Measurements from ENCODE around the gene MIB1. TPM values are rescaled to one million over a fixed set of nuclear protein-coding genes. Genes with fewer than 3 reads are reported as not detected.

Gene MIB1
- polyA plus RNA-seq, 1 of the 3 experiments (the other 2 are of a cell fraction), result 5.0 TPM

DNA sequence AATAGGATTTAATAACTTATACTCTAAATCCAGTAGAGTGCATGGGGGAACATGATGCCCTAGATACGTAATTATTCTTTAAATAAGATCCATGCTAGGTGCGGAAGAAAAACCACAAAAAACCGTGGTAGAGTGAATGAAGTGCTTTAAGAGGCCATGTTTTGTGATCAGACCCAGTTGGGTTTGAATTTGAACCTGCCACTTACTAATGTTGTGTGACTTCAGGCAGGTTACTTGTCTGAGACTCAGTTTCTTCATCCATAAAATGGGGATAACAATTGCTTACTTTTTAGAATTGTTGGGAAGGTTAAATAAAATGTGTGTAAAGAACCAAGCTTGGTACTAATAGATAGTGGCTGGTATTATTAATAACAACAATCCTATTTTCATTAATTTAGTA, 17.2 kb downstream of the MIB1 start (continued):
- TF ChIP-seq MAX (IDR thresholded peaks at IDR 0.05; ENCODE audit: low read depth), result no peak
- TF ChIP-seq TEAD4 (IDR thresholded peaks at IDR 0.05; ENCODE audit: borderline replicate concordance, insufficient read depth), result no peak
- no peak for TF ChIP-seq RXRA (IDR thresholded peaks at IDR 0.05; ENCODE audit: borderline replicate concordance, low read depth)
- no peak for TF ChIP-seq YY1 (IDR thresholded peaks at IDR 0.05; ENCODE audit: low read depth)
- TF ChIP-seq FOXM1 (IDR thresholded peaks at IDR 0.05; ENCODE audit: low read depth), result no peak
- no peak for TF ChIP-seq EP300 (IDR thresholded peaks at IDR 0.05; ENCODE audit: borderline replicate concordance in 1 of 2, low read depth in 1 of 2, low read length in 1 of 2)
- TF ChIP-seq, protein P1, sequence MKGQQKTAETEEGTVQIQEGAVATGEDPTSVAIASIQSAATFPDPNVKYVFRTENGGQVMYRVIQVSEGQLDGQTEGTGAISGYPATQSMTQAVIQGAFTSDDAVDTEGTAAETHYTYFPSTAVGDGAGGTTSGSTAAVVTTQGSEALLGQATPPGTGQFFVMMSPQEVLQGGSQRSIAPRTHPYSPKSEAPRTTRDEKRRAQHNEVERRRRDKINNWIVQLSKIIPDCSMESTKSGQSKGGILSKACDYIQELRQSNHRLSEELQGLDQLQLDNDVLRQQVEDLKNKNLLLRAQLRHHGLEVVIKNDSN (IDR thresholded peaks at IDR 0.05; ENCODE audit: borderline replicate concordance, low read depth), result no peak
- TF ChIP-seq ELF1 (IDR thresholded peaks at IDR 0.05), result no peak

DNA sequence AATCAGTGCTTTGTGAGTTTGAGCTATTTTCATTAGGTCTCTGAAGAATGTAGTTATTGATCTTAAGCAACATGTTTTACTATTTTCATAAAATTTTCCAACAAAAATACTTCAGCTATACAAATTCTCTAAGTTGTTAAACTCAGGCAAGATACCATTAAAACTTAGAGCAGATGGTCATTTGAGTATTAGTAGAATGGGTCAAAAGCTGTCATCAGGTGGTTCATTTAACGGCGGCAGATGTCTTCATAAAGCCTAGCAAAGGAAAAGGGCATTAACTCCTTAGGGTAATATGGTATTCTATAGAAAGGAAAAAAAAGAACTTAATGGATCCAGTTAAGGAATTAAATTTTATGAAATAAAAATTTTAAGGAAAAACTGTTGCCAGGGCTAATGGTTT, 19.2 kb downstream of the MIB1 start:
- Histone ChIP-seq H3K9me3 (no peaks in the 10 kb centered on the region), H3K4me2 (no peak overlapping the region), H3K27ac (ENCODE audit: low read depth in 2 of 2, low read length in 1 of 2) (no peak overlapping the region), H4K20me1 (ENCODE audit: insufficient read depth) (peaks cover 54% of the 10 kb centered on the region), H2AFZ (ENCODE audit: low read depth) (no peak overlapping the region), H3F3A (replicated peaks; ENCODE audit: insufficient read depth) (no peaks in the 10 kb centered on the region), H3K4me1 (ENCODE audit: control insufficient read depth in 1 of 2, insufficient read depth in 2 of 2, low read depth in 1 of 2, low read length in 1 of 2) (peaks cover 3 to 20% of the 10 kb centered on the region in 2 experiments; a peak in 3 of 4 replicates), H3K36me3 (replicated peaks in 1 of 2; ENCODE audit: control insufficient read depth in 1 of 2, insufficient read depth in 2 of 2, low read length in 1 of 2) (no peaks in the 10 kb centered on the region), H3K9me2 (no peaks in the 10 kb centered on the region), H3K4me3 (ENCODE audit: low read depth in 2 of 2, low read length in 1 of 2) (no peak overlapping the region), H3K27me3 (ENCODE audit: insufficient read depth) (no peaks in the 10 kb centered on the region), H3K79me2 (ENCODE audit: insufficient read depth) (peaks cover 96% of the 10 kb centered on the region), H3K9ac (no peak overlapping the region)
- POLR2A ChIA-PET, result interaction anchor here (0.8 kb wide), 1 partner anchor 53 kb away, joined by 3 read pairs; no protein-coding TSS in a partner anchor
- no peak for DNase-seq
- WGBS (ENCODE audit: low lambda C conversion rate), result 98% methylated on average over 2 of the region's 2 CpGs
- TF ChIP-seq TEAD4 (IDR thresholded peaks at IDR 0.05; ENCODE audit: borderline replicate concordance, insufficient read depth) (no peak), GABPA (IDR thresholded peaks at IDR 0.05; ENCODE audit: low read depth) (no peak)
- TF ChIP-seq, protein P2, sequence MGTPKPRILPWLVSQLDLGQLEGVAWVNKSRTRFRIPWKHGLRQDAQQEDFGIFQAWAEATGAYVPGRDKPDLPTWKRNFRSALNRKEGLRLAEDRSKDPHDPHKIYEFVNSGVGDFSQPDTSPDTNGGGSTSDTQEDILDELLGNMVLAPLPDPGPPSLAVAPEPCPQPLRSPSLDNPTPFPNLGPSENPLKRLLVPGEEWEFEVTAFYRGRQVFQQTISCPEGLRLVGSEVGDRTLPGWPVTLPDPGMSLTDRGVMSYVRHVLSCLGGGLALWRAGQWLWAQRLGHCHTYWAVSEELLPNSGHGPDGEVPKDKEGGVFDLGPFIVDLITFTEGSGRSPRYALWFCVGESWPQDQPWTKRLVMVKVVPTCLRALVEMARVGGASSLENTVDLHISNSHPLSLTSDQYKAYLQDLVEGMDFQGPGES (IDR thresholded peaks at IDR 0.05; ENCODE audit: low read depth, low read length), result no peak
- CTCF ChIA-PET, result no interaction called here

DNA sequence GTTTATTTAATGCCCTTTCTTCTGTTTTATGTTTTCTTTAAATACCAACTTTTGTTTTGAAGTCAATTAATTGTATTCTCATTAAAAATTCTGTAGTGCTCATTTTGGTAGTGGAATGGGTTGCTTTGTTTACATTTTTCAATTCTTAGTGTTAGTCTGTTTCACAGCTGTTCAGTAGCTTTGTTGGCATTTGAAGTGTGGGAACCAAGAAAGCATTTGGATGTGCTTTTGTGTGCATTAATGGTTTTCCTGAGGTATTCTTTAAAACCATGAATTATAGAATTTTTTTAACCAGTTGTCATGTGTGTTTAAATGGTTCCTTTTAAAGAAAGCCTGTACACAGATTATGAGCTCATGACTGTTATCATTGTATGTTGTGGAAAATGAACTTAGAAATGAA, 19.7 kb downstream of the MIB1 start:
- ChIA-PET CTCF (interaction anchor here (1.1 kb wide), 1 partner anchor 59 kb away, joined by 3 read pairs; no protein-coding TSS in a partner anchor), POLR2A (interaction anchor here (0.8 kb wide), 1 partner anchor 52 kb away, joined by 3 read pairs; no protein-coding TSS in a partner anchor)
- peaks cover 52% of the 10 kb centered on the region for H4K20me1 ChIP-seq (ENCODE audit: insufficient read depth)
- no peak overlapping the region for H2AFZ ChIP-seq (ENCODE audit: low read depth)
- H3K36me3 ChIP-seq (replicated peaks in 1 of 2; ENCODE audit: control insufficient read depth in 1 of 2, insufficient read depth in 2 of 2, low read length in 1 of 2), result no peaks in the 10 kb centered on the region
- no peak for DNase-seq
- no peak overlapping the region for H3K9ac ChIP-seq
- no peaks in the 10 kb centered on the region for H3K27me3 ChIP-seq (ENCODE audit: insufficient read depth)
- H3F3A ChIP-seq (replicated peaks; ENCODE audit: insufficient read depth), result no peaks in the 10 kb centered on the region
- peaks cover 96% of the 10 kb centered on the region for H3K79me2 ChIP-seq (ENCODE audit: insufficient read depth)
- H3K27ac ChIP-seq (ENCODE audit: low read depth in 2 of 2, low read length in 1 of 2), result no peak overlapping the region
- H3K4me1 ChIP-seq (ENCODE audit: control insufficient read depth in 1 of 2, insufficient read depth in 2 of 2, low read depth in 1 of 2, low read length in 1 of 2), result peaks cover 3 to 20% of the 10 kb centered on the region in 2 experiments; a peak in 3 of 4 replicates
- H3K9me2 ChIP-seq, result no peaks in the 10 kb centered on the region
- no peak overlapping the region for H3K4me3 ChIP-seq (ENCODE audit: low read depth in 2 of 2, low read length in 1 of 2)
- 0 out of 2 replicates have a peak overlapping the region, but pooled peaks have one; percentile 18 for H3K4me2 ChIP-seq
- H3K9me3 ChIP-seq, result no peaks in the 10 kb centered on the region
- no peak for TF ChIP-seq FOXJ3 (CRISPR knock-in tag; IDR thresholded peaks at IDR 0.05)
- TF ChIP-seq FOXM1 (IDR thresholded peaks at IDR 0.05; ENCODE audit: low read depth), result no peak
- TF ChIP-seq ELF1 (IDR thresholded peaks at IDR 0.05), result no peak
- TF ChIP-seq EZH2phosphoT487 (IDR thresholded peaks at IDR 0.05; ENCODE audit: borderline replicate concordance, low read depth), result no peak
- TF ChIP-seq, protein P3, sequence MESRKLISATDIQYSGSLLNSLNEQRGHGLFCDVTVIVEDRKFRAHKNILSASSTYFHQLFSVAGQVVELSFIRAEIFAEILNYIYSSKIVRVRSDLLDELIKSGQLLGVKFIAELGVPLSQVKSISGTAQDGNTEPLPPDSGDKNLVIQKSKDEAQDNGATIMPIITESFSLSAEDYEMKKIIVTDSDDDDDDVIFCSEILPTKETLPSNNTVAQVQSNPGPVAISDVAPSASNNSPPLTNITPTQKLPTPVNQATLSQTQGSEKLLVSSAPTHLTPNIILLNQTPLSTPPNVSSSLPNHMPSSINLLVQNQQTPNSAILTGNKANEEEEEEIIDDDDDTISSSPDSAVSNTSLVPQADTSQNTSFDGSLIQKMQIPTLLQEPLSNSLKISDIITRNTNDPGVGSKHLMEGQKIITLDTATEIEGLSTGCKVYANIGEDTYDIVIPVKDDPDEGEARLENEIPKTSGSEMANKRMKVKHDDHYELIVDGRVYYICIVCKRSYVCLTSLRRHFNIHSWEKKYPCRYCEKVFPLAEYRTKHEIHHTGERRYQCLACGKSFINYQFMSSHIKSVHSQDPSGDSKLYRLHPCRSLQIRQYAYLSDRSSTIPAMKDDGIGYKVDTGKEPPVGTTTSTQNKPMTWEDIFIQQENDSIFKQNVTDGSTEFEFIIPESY (IDR thresholded peaks at IDR 0.05; ENCODE audit: borderline replicate concordance, low read depth), result no peak
- TF ChIP-seq, protein P4, sequence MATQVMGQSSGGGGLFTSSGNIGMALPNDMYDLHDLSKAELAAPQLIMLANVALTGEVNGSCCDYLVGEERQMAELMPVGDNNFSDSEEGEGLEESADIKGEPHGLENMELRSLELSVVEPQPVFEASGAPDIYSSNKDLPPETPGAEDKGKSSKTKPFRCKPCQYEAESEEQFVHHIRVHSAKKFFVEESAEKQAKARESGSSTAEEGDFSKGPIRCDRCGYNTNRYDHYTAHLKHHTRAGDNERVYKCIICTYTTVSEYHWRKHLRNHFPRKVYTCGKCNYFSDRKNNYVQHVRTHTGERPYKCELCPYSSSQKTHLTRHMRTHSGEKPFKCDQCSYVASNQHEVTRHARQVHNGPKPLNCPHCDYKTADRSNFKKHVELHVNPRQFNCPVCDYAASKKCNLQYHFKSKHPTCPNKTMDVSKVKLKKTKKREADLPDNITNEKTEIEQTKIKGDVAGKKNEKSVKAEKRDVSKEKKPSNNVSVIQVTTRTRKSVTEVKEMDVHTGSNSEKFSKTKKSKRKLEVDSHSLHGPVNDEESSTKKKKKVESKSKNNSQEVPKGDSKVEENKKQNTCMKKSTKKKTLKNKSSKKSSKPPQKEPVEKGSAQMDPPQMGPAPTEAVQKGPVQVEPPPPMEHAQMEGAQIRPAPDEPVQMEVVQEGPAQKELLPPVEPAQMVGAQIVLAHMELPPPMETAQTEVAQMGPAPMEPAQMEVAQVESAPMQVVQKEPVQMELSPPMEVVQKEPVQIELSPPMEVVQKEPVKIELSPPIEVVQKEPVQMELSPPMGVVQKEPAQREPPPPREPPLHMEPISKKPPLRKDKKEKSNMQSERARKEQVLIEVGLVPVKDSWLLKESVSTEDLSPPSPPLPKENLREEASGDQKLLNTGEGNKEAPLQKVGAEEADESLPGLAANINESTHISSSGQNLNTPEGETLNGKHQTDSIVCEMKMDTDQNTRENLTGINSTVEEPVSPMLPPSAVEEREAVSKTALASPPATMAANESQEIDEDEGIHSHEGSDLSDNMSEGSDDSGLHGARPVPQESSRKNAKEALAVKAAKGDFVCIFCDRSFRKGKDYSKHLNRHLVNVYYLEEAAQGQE (IDR thresholded peaks at IDR 0.05; ENCODE audit: low read depth, low read length), result no peak
- no peak for TF ChIP-seq RXRA (IDR thresholded peaks at IDR 0.05; ENCODE audit: borderline replicate concordance, low read depth)
- no peak for TF ChIP-seq YY1 (IDR thresholded peaks at IDR 0.05; ENCODE audit: low read depth)
- TF ChIP-seq, protein P5, sequence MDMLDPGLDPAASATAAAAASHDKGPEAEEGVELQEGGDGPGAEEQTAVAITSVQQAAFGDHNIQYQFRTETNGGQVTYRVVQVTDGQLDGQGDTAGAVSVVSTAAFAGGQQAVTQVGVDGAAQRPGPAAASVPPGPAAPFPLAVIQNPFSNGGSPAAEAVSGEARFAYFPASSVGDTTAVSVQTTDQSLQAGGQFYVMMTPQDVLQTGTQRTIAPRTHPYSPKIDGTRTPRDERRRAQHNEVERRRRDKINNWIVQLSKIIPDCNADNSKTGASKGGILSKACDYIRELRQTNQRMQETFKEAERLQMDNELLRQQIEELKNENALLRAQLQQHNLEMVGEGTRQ (IDR thresholded peaks at IDR 0.05; ENCODE audit: borderline replicate concordance, low read depth, low read length), result no peak
